A549 treated with DMSO at 1 μM for 4 hours (cell line): ENCODE results near the gene RPL37. TPM values are rescaled to one million over a fixed set of nuclear protein-coding genes. Genes with fewer than 3 reads are reported as not detected.

Experiments used
- total RNA-seq: library from RNA; stranded (reverse); fragments of 200-300 nt; extraction: Qiagen RNA extraction; gene quantifications from 5 replicates; pipeline ENCODE4 v1.2.3, GENCODE V29; 2022; ENCODE audit warnings: low read depth

Gene RPL37
- 2,575 to 3,163 TPM (median 2,618 TPM) in 5 replicates for total RNA-seq

DNA sequence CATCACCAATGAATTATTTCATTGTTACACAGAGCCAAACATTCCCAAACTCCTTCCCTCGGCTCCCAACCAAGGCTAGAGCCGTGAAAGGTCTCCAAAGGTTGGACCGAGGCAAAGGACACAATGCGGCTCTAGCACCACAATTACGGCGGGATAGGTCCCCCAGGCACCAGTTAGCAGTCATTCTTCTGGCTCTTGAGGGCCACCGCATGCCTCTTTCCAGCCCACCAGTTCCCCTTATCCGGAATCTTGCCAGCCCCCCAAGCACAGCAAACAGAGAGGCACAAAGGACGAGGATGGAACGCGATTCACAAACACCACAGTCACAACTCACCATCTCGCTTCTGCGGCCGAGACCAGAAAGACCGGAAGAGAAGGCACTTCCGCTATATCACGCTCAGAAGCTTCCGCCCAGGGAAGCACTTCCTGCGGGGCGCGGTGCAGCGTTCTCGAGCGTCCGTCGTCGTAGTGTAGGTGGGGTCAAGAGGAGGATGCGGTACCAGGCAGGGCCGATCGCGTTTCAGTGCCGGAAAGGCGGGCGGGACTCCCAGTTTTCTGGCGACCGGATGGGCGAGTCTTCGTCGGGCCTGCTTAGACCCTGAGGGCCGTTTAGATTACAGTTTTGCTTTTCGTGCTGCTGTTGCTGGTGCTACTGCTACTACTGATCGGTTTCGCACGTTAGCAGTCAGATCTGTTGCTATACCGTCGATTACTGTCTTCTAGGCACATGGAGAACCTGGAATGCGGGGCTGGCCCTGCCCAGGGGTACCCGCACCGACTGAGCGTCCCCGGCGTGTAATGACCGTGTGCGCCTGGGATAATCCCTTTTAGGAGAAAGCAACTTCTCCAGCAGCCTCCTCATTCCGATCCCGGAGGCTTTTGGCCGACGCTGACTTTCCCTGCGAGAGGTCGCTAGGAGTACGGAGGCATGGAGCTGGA, at the start of gene RPL37:
Gene RPL37 (minus strand): TSS at position 374 of the 939 bp plus-strand sequence. CDS start 37 bp downstream, at position 337.

DNA sequence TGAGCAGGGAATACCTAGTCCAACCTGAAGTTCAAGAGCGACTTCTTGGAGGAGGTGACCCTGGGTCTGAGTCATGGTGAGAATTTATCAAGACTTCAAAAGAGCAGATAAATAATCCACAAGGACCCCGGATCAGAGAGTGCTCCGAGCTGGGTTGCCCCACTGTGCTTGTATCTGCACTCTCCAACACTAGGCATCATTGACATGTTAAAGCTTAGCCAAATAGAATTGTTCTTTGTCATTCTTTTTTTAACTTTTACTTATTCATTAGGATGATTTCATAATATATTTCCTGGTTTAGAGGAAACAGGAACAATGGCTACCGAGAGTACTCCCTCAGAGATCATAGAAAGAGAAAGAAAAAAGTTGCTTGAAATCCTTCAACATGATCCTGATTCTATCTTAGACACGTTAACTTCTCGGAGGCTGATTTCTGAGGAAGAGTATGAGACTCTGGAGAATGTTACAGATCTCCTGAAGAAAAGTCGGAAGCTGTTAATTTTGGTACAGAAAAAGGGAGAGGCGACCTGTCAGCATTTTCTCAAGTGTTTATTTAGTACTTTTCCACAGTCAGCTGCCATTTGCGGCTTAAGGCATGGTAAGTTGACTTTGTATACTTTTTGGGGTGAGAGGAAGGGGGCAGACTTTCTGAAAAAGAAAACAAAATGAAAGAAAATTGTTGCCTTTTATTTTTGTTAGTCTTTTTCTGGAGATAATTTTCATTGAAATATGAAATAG, 6.2 kb upstream of the RPL37 start, which contains the start of gene CARD6:
Gene CARD6 (plus strand): TSS at position 300 of the 738 bp plus-strand sequence. CDS start 16 bp downstream, at position 316.

DNA sequence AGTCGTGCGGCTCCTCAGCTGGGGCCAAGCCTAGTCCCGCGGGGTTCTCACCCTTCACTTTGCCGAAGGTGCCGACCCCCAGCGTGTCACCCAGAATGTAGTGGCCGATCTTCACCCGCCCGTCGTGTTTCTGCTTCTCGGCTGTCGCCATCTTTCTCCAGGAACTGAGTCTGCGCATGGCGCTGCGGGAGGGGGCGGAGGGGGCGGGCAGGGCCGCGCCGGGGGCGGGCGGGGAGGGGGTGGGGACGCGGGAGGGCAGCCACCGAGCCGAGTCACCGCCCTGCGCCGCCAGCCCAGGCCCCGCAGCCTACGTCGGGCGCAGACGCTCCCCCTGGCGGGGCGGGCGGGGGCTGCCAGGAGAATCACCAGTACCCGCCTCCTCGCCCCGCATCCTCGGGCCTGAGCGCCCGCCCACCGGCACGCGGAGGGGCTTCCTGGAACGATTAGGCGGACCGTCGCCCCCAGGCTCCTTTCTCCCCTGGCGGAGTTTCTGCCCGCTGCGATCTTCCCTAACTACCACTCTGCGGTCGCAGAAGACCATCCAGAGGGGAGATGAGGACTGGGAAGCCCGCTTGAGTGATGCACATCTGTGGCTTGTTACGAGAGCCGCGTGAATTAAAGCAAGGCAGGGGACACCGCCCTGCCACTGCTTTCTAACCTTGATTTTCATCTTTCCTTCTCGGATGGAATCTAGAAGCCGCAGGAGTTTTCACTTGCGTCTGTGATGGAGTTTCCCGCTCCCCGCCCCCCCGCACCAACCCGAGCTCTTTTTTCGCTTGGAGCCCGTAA, 36.8 kb downstream of the RPL37 start, which contains the start of gene PRKAA1:
Gene PRKAA1 (minus strand): TSS at position 363 of the 789 bp plus-strand sequence. CDS start 185 bp downstream, at position 178.

Other genes with a start within 250 kb of the RPL37 start
- gene PTGER4, start 155.3 kb downstream of the RPL37 start, total RNA-seq: 0.69 to 0.94 TPM (median 0.80 TPM) in 5 replicates
- 9.3 to 13.3 TPM (median 12.2 TPM) in 5 replicates for gene TTC33, start 79.3 kb downstream of the RPL37 start, total RNA-seq
- 33.2 to 64.0 TPM (median 48.0 TPM) in 5 replicates for gene PRKAA1, start 36.8 kb downstream of the RPL37 start, total RNA-seq
- 4.2 to 6.0 TPM (median 4.5 TPM) in 5 replicates for gene CARD6, start 6.1 kb upstream of the RPL37 start, total RNA-seq
- not detected in 5 replicates for gene C7, start 74.3 kb upstream of the RPL37 start, total RNA-seq
- gene MROH2B, start 236.1 kb upstream of the RPL37 start, total RNA-seq: not detected in 5 replicates